ENCODE results near the gene ABCC10.

DNA sequence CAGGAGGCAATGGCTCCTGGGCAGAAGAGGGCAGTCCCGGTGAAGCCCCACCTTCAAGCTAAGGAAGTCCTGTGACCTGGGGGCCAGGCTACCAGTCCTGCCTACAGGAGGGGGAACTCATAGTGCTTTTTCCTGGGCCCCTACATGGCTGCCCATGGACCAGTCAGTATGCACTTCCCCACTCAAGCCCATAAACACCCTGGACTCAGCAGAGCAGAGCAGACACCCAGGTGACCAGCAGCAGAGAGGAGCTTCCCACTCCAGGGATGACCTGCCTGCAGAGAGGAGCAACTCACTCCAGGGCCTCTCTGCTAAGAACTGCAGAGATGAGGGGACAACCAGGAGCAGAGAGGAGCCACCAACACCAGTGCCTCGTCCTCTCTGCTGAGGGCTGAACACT is 14.3 kb upstream of the ABCC10 start:
- TF ChIP-seq POLR2A (IDR thresholded peaks at IDR 0.05; ENCODE audit: low read depth, low read length) (no peak), TAF1 (IDR thresholded peaks at IDR 0.05; ENCODE audit: borderline replicate concordance, low read depth, low read length) (no peak), POLR2AphosphoS5 (IDR thresholded peaks at IDR 0.05; ENCODE audit: low read depth, low read length) (no peak)

All from GM12892 (cell line).